K562 (cell line): ENCODE data around the gene HCN3. TPM values are rescaled to one million over a fixed set of nuclear protein-coding genes. Genes with fewer than 3 reads are reported as not detected.
A peak's percentile ranks its signal among the peaks of the same experiment; 100 is the strongest.

Experiments
- ATF4 ChIP-seq: fragments of 450-650 bp; formaldehyde crosslinking; IDR thresholded peaks from 2 replicates; pipeline ENCODE4 v1.4.0; 2022; ENCODE audit warnings: mild to moderate bottlenecking, moderate library complexity
- EP400 ChIP-seq: fragments of 450-650 bp; IDR thresholded peaks from 2 replicates; pipeline ENCODE4 v1.6.1; 2017; ENCODE audit warnings: antibody characterized with exemption, mild to moderate bottlenecking, moderate library complexity
- EWSR1 ChIP-seq: fragments of 450-650 bp; IDR thresholded peaks from 2 replicates; pipeline ENCODE4 v1.6.1; 2018; ENCODE audit warnings: borderline replicate concordance, mild to moderate bottlenecking, low read depth, moderate library complexity; ENCODE audit not compliant: partially characterized antibody
- FOXM1 ChIP-seq, 2 experiments: fragments of 450-650 bp in 1 of 2; sonication (generic) in 1 of 2; formaldehyde crosslinking in 1 of 2; IDR thresholded peaks; 2 replicates each; pipeline versions ENCODE4 v1.6.1 to v1.9.0; 2017 to 2022; ENCODE audit warnings: low read depth in 2 of 2, mild to moderate bottlenecking in 2 of 2, missing genetic modification reagents in 1 of 2, moderate library complexity in 1 of 2
- GABPB2 ChIP-seq: fragments of 250-450 bp; sonication (Bioruptor Pico); conservative IDR thresholded peaks from 2 replicates; pipeline ENCODE4 v1.5.1; 2021; ENCODE audit warnings: mild to moderate bottlenecking
- HLTF ChIP-seq: fragments of 450-650 bp; IDR thresholded peaks from 2 replicates; pipeline ENCODE4 v1.6.1; 2016
- KDM4B ChIP-seq, 2 experiments: fragments of 450-650 bp in 1 of 2; sonication (generic) in 1 of 2; IDR thresholded peaks; 2 replicates each; pipeline ENCODE4 v1.6.1; 2016 to 2017; ENCODE audit warnings: borderline replicate concordance in 2 of 2, antibody characterized with exemption in 1 of 2, low read depth in 1 of 2, mild to moderate bottlenecking in 1 of 2
- MTA1 ChIP-seq: fragments of 450-650 bp; IDR thresholded peaks from 2 replicates; pipeline ENCODE4 v1.6.1; 2017; ENCODE audit warnings: borderline replicate concordance
- NCOA6 ChIP-seq: fragments of 450-650 bp; IDR thresholded peaks from 2 replicates; pipeline ENCODE4 v1.6.1; 2017; ENCODE audit warnings: mild to moderate bottlenecking
- NONO ChIP-seq, 2 experiments: fragments of 200-400 bp in 1 of 2; fragments of 450-650 bp in 1 of 2; formaldehyde crosslinking in 1 of 2; IDR thresholded peaks; 2 replicates each; pipeline ENCODE4 v1.6.1; 2017; ENCODE audit warnings: low read depth in 2 of 2, mild to moderate bottlenecking in 2 of 2, moderate library complexity in 2 of 2, low read length in 1 of 2
- PHF21A ChIP-seq: fragments of 450-650 bp; IDR thresholded peaks from 2 replicates; pipeline ENCODE4 v1.6.1; 2017; ENCODE audit warnings: low read depth, borderline replicate concordance
- PREB ChIP-seq: sonication (generic); formaldehyde crosslinking; IDR thresholded peaks from 2 replicates; pipeline ENCODE4 v1.8.1; 2023; ENCODE audit warnings: mild to moderate bottlenecking, missing genetic modification reagents
- PTTG1 ChIP-seq: fragments of 450-650 bp; IDR thresholded peaks from 2 replicates; pipeline ENCODE4 v1.6.1; 2016; ENCODE audit warnings: low read depth, mild to moderate bottlenecking, missing genetic modification characterization, missing compliant biosample characterization
- PURB ChIP-seq: sonication (generic); formaldehyde crosslinking; IDR thresholded peaks from 2 replicates; pipeline ENCODE4 v1.9.0; 2021; ENCODE audit warnings: low read depth, mild to moderate bottlenecking, missing genetic modification reagents
- RBM17 ChIP-seq: fragments of 200-400 bp; formaldehyde crosslinking; IDR thresholded peaks from 2 replicates; pipeline ENCODE4 v1.6.1; 2017; ENCODE audit warnings: low read depth, mild to moderate bottlenecking, low read length, borderline replicate concordance
- RFX1 ChIP-seq: fragments of 450-650 bp; IDR thresholded peaks from 2 replicates; pipeline ENCODE4 v1.6.1; 2016; ENCODE audit warnings: mild to moderate bottlenecking, moderate library complexity
- RFX5 ChIP-seq: IDR thresholded peaks from 2 replicates; pipeline ENCODE4 v1.6.1; 2011; ENCODE audit warnings: low read depth, mild to moderate bottlenecking, improper control_type of control experiment, low read length
- STAT5B ChIP-seq: fragments of 250-450 bp; sonication (Bioruptor Pico); IDR thresholded peaks from 2 replicates; pipeline ENCODE4 v1.8.0; 2021; ENCODE audit warnings: mild to moderate bottlenecking, inconsistent platforms
- TAF7 ChIP-seq: fragments of 450-650 bp; IDR thresholded peaks from 2 replicates; pipeline ENCODE4 v1.6.1; 2016; ENCODE audit warnings: missing genetic modification characterization, missing compliant biosample characterization
- TCF7L2 ChIP-seq: fragments of 150-350 bp; IDR thresholded peaks from 2 replicates; pipeline ENCODE4 v1.6.1; 2016; ENCODE audit warnings: low read depth, mild to moderate bottlenecking, low read length, moderate library complexity
- TCFL5 ChIP-seq: fragments of 250-450 bp; sonication (Bioruptor Pico); conservative IDR thresholded peaks from 2 replicates; pipeline ENCODE4 v1.6.1; 2021; ENCODE audit warnings: mild to moderate bottlenecking, moderate library complexity, matching md5 sums
- ZFPM2 ChIP-seq: fragments of 250-450 bp; sonication (Bioruptor Pico); IDR thresholded peaks from 2 replicates; pipeline ENCODE4 v1.5.1; 2022; ENCODE audit warnings: mild to moderate bottlenecking
- ZNF253 ChIP-seq: fragments of 250-450 bp; sonication (Bioruptor Pico); conservative IDR thresholded peaks from 2 replicates; pipeline ENCODE4 v1.6.1; 2021; ENCODE audit warnings: mild to moderate bottlenecking
- ZNF311 ChIP-seq: fragments of 250-450 bp; sonication (Bioruptor Pico); IDR thresholded peaks from 2 replicates; pipeline ENCODE4 v1.4.0; 2020; ENCODE audit warnings: mild to moderate bottlenecking, moderate library complexity
- ZNF354B ChIP-seq: fragments of 250-450 bp; sonication (Bioruptor Pico); IDR thresholded peaks from 2 replicates; pipeline ENCODE4 v1.4.0; 2020
- polyA plus RNA-seq, 8 experiments: library from polyadenylated mRNA; depleted of rRNA in 4 of 8; stranded (reverse) in 5 of 8; unstranded in 3 of 8; fragments of >200 nt; fragmentation: Nextera tagmentation in 2 of 8; fragmentation: Illumina TruSeq in 1 of 8; extraction: Ambion mirVana in 2 of 8; extraction: Trizol in 1 of 8; gene quantifications; 2 replicates each; pipeline versions ENCODE4 v1.2.1 to v1.2.3, GENCODE V29; 2011 to 2014; ENCODE audit warnings: inconsistent platforms in 1 of 8, missing spikeins in 1 of 8
- total RNA-seq, 7 experiments: library from RNA; depleted of rRNA in 6 of 7; stranded (reverse); fragments of >200 nt in 6 of 7; fragmentation: Illumina TruSeq in 2 of 7; extraction: Trizol in 2 of 7; gene quantifications; 2 replicates each; pipeline versions ENCODE4 v1.2.1 to v1.2.3, GENCODE V29; 2011 to 2021; ENCODE audit warnings: low replicate concordance in 1 of 7
- TF ChIP-seq, protein P1 (sequence below): fragments of 250-450 bp; sonication (Bioruptor Pico); IDR thresholded peaks from 2 replicates; pipeline ENCODE4 v1.5.0; 2022; ENCODE audit warnings: mild to moderate bottlenecking

Gene HCN3
- total and polyA plus RNA-seq, 9 of the 15 experiments (the other 6 are each of a cell fraction or from before 2014, with no cell fraction given) = 0.91 to 9.7 (median 3.9) TPM

DNA sequence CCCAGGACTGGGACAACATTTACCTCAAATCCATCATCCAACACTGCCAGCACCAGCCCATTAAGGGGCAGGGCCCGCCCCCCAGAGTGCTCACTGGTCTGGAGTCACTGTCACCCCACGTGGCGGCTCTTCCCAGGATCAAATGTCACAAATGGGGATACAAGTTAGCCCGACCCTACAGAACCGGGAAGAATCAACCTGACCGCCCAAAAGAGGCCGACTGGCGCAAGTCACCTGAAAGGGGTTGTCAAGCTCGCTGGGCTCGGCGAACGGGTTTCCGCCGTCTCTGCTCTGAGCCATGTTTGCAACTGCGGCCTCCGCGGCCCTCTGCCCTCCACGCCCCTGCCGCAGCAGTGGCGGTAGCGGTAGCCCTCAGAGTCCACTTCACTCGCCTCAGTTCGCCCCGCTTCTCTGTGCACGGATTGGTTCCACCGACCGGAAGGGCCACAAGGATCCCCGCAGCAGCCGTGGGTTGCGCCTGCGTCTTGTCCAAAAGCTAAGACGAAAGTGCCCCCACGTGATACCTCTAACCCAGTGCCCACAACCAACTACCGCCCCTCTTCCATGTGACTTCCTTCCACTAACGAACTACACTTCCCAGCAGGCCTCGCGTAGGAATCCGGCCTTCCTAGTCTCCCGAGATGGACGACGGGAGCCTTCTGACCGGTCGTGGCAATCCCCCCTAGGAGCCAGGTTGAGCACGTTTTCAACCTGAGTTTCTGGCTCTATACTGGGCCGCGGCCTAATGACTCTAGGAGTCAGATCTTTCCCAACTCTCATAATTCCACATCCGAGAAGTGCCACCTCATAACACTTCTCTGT is 15.2 kb upstream of the HCN3 start, which contains the start of gene SCAMP3 (continued):
- TF ChIP-seq PTTG1 (tag) (no peak), FOXM1 (IDR thresholded peaks at IDR 0.05; ENCODE audit: low read depth) (no peak), FOXM1 (CRISPR knock-in tag; IDR thresholded peaks at IDR 0.05; ENCODE audit: low read depth) (no peak), ZNF311 (no peak), PHF21A (no peak), EP400 (peak; percentile 90), KDM4B (IDR thresholded peaks at IDR 0.05; ENCODE audit: borderline replicate concordance in 2 of 2, low read depth in 1 of 2) (no peak), ATF4 (CRISPR knock-in tag) (peak; percentile 47; the same call in 1 of the 2 replicates), NCOA6 (no peak), HLTF (no peak), RBM17 (no peak), TAF7 (no peak), GABPB2 (CRISPR knock-in tag) (peak; percentile 40), TCF7L2 (no peak), PURB (CRISPR knock-in tag) (no peak), RFX5 (no peak), TCFL5 (0 out of 2 replicates have a peak, but pooled peaks have one; percentile 32), ZFPM2 (CRISPR knock-in tag) (peak; percentile 25; the same call in 1 of the 2 replicates), EWSR1 (no peak), RFX1 (no peak), PREB (CRISPR knock-in tag) (peak; percentile 98), ZNF354B (CRISPR knock-in tag) (no peak), STAT5B (CRISPR knock-in tag) (no peak), NONO (IDR thresholded peaks at IDR 0.05; ENCODE audit: low read depth in 2 of 2, low read length in 1 of 2) (no peak), ZNF253 (0 out of 2 replicates have a peak, but pooled peaks have one; percentile 43), MTA1 (no peak; the same call in 1 of the 2 replicates)
- TF ChIP-seq, protein P1, sequence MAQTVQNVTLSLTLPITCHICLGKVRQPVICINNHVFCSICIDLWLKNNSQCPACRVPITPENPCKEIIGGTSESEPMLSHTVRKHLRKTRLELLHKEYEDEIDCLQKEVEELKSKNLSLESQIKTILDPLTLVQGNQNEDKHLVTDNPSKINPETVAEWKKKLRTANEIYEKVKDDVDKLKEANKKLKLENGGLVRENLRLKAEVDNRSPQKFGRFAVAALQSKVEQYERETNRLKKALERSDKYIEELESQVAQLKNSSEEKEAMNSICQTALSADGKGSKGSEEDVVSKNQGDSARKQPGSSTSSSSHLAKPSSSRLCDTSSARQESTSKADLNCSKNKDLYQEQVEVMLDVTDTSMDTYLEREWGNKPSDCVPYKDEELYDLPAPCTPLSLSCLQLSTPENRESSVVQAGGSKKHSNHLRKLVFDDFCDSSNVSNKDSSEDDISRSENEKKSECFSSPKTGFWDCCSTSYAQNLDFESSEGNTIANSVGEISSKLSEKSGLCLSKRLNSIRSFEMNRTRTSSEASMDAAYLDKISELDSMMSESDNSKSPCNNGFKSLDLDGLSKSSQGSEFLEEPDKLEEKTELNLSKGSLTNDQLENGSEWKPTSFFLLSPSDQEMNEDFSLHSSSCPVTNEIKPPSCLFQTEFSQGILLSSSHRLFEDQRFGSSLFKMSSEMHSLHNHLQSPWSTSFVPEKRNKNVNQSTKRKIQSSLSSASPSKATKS = peak; percentile 83; the same call in 1 of the 2 replicates
